Spleen (tissue), 11 donors: ENCODE measurements around the gene PLA2G4D. TPM values are rescaled to one million over a fixed set of nuclear protein-coding genes. Genes with fewer than 3 reads are reported as not detected.

ENCODE experiments used
- DNase-seq: peaks from one replicate; pipeline ENCODE4 v3.0.0-alpha.2; 2020
- H3K27ac ChIP-seq, 8 donors: fragments of 200-600 bp; sonication (generic) in 7 of 8; 1 replicate in 4 of 8; 2 replicates in 4 of 8; pipeline versions ENCODE4 v1.5.0 to v1.8.0; 2016 to 2021; ENCODE audit warnings: inconsistent platforms in 4 of 8, mild to moderate bottlenecking in 4 of 8, moderate library complexity in 1 of 8
- H3K27me3 ChIP-seq, 7 donors: fragments of 200-600 bp; sonication (generic) in 6 of 7; replicated peaks in 1 of 7; 1 replicate in 4 of 7; 2 replicates in 3 of 7; pipeline versions ENCODE4 v1.5.0 to v1.8.0; 2016 to 2021; ENCODE audit warnings: inconsistent platforms in 3 of 7, mild to moderate bottlenecking in 1 of 7
- H3K36me3 ChIP-seq, 6 donors: fragments of 200-600 bp; sonication (generic) in 5 of 6; 1 replicate in 4 of 6; 2 replicates in 2 of 6; pipeline versions ENCODE4 v1.5.0 to v1.8.0; 2016 to 2021; ENCODE audit warnings: inconsistent platforms in 2 of 6
- H3K4me1 ChIP-seq, 6 donors: fragments of 200-600 bp; sonication (generic) in 5 of 6; 1 replicate in 3 of 6; 2 replicates in 3 of 6; pipeline versions ENCODE4 v1.5.0 to v1.8.0; 2016 to 2021; ENCODE audit warnings: inconsistent platforms in 3 of 6
- H3K4me3 ChIP-seq, 8 donors: fragments of 200-600 bp; sonication (generic) in 7 of 8; 1 replicate in 4 of 8; 2 replicates in 4 of 8; pipeline versions ENCODE4 v1.5.0 to v1.8.0; 2016 to 2021; ENCODE audit warnings: inconsistent platforms in 4 of 8, mild to moderate bottlenecking in 4 of 8, moderate library complexity in 2 of 8
- H3K9me3 ChIP-seq, 8 donors: fragments of 200-600 bp; sonication (generic) in 7 of 8; 1 replicate in 4 of 8; 2 replicates in 4 of 8; pipeline versions ENCODE4 v1.5.0 to v1.8.0; 2016 to 2021; ENCODE audit warnings: inconsistent platforms in 4 of 8
- CTCF ChIP-seq, 11 experiments: fragments of 200-600 bp in 7 of 11; fragments of 450-650 bp in 4 of 11; sonication (generic) in 4 of 11; IDR thresholded peaks in 8 of 11; conservative IDR thresholded peaks in 3 of 11; 1 replicate in 7 of 11; 2 replicates in 4 of 11; pipeline versions ENCODE4 v1.4.0 to v1.8.0; 2016 to 2021; ENCODE audit warnings: antibody characterized with exemption in 11 of 11, inconsistent platforms in 4 of 11, mild to moderate bottlenecking in 1 of 11
- POLR2A ChIP-seq, 3 donors: fragments of 450-650 bp; IDR thresholded peaks; one replicate each; pipeline ENCODE4 v1.5.1; 2017; ENCODE audit warnings: antibody characterized with exemption in 3 of 3, mild to moderate bottlenecking in 1 of 3
- POLR2AphosphoS5 ChIP-seq, 3 donors: sonication (generic); formaldehyde crosslinking; IDR thresholded peaks; one replicate each; pipeline ENCODE4 v1.5.1; 2017; ENCODE audit warnings: antibody characterized with exemption in 3 of 3
- WGBS, 5 donors: extraction: QIAGEN DNeasy Blood & Tissue Kit in 3 of 5; methylation state at CpG; one replicate each; pipeline versions ENCODE4 v1.1.5 to v1.1.7; 2013 to 2018; 5-methylcytosine and 5-hydroxymethylcytosine counted together
- intact Hi-C: fragments of 100-400 bp; cut with DNase I; formaldehyde crosslinking; loops from one replicate; pipeline ENCODE4 v1.15.0; 2023; ENCODE audit warnings: low total_unique reads
- polyA plus RNA-seq, 3 donors: library from polyadenylated mRNA; stranded (reverse); fragments of 200-250 nt; gene quantifications; one replicate each; pipeline ENCODE4 v1.2.1, GENCODE V29; 2013
- total RNA-seq, 7 donors: library from RNA; depleted of rRNA in 3 of 7; stranded (reverse); fragments of >200 nt in 3 of 7; fragmentation: NEBNext Ultra II Directional in 4 of 7; extraction: Animal tissue kit (Norgen Biotek cat#: 25700) in 4 of 7; gene quantifications; one replicate each; pipeline versions ENCODE4 v1.1.0 to v1.2.1, GENCODE V29; 2016 to 2021
- donor health status: healthy with polysubstance abuse.
- donor health status: DM: no; HTN: no; CAD: no; lungs with moderate emphysema.
- donor health status: DM: no; HTN: no; CAD: no.
- donor health status: Bipolar disorder and iron deficiency.
- donor health status: healthy.
- donor health status: DM: no; HTN: no; CAD: no.
- donor health status: DM: yes; HTN: yes; CAD: no.

Gene PLA2G4D
- total and polyA plus RNA-seq, 10 donors = not detected

- DNase-seq = no peak
- Histone ChIP-seq H3K4me3 (no peak overlapping the region), H3K9me3 (no peaks in the 10 kb centered on the region), H3K36me3 (no peaks in the 10 kb centered on the region), H3K27me3 (peaks cover 0 to 48% (median 18%) of the 10 kb centered on the region in 7 donors), H3K27ac (no peak overlapping the region), H3K4me1 (peaks cover 0 to 11% (median 6%) of the 10 kb centered on the region in 6 donors)
- TF ChIP-seq POLR2AphosphoS5 (IDR thresholded peaks at IDR 0.05) (no peak), POLR2A (IDR thresholded peaks at IDR 0.05) (no peak), CTCF (IDR thresholded peaks at IDR 0.05 in 8 of 11, conservative IDR thresholded peaks at IDR 0.05 in 3 of 11) (no peak)
- WGBS, 5 donors = 68 to 77% (median 72%) methylated on average over 11 of the region's 11 CpGs
- intact Hi-C loops = no loop called here
These were observed 6.2 kb downstream of the PLA2G4D start for GRCh38 chr15:42087926-42088800.

GRCh38 chr15:42087460-42087859, 6.9 kb downstream of the PLA2G4D start:
- 89 to 96% (median 93%) methylated on average over 13 of the region's 13 CpGs for WGBS, 5 donors
- intact Hi-C loops = no loop called here
- Histone ChIP-seq H3K27ac (no peak overlapping the region), H3K36me3 (no peaks in the 10 kb centered on the region), H3K9me3 (no peaks in the 10 kb centered on the region), H3K4me1 (peaks cover 0 to 11% (median 6%) of the 10 kb centered on the region in 6 donors), H3K27me3 (peaks cover 0 to 51% (median 20%) of the 10 kb centered on the region in 7 donors), H3K4me3 (no peak overlapping the region)
- no peak for DNase-seq
- TF ChIP-seq POLR2A (IDR thresholded peaks at IDR 0.05) = no peak
- no peak for TF ChIP-seq POLR2AphosphoS5 (IDR thresholded peaks at IDR 0.05)
- no peak for TF ChIP-seq CTCF (IDR thresholded peaks at IDR 0.05 in 8 of 11, conservative IDR thresholded peaks at IDR 0.05 in 3 of 11)

GRCh38 chr15:42085721-42086120, 8.6 kb downstream of the PLA2G4D start:
- no peak for DNase-seq
- H3K27me3 ChIP-seq = peaks cover 0 to 68% (median 20%) of the 10 kb centered on the region in 7 donors
- WGBS, 5 donors = 77 to 94% (median 84%) methylated on average over 3 of the region's 3 CpGs
- H3K36me3 ChIP-seq = no peaks in the 10 kb centered on the region
- no peak overlapping the region for H3K4me3 ChIP-seq
- H3K9me3 ChIP-seq = no peaks in the 10 kb centered on the region
- peaks cover 0 to 11% (median 6%) of the 10 kb centered on the region in 6 donors for H3K4me1 ChIP-seq
- no peak overlapping the region for H3K27ac ChIP-seq
- intact Hi-C loops = no loop called here
- no peak for TF ChIP-seq POLR2AphosphoS5 (IDR thresholded peaks at IDR 0.05)
- no peak for TF ChIP-seq CTCF (IDR thresholded peaks at IDR 0.05 in 8 of 11, conservative IDR thresholded peaks at IDR 0.05 in 3 of 11)
- TF ChIP-seq POLR2A (IDR thresholded peaks at IDR 0.05) = no peak

- DNase-seq = no peak
- WGBS, 5 donors = 46 to 67% (median 55%) methylated on average over 5 of the region's 5 CpGs
- no peaks in the 10 kb centered on the region for H3K9me3 ChIP-seq
- H3K27ac ChIP-seq = no peak overlapping the region
- H3K27me3 ChIP-seq = peaks cover 0 to 73% (median 20%) of the 10 kb centered on the region in 7 donors
- peaks cover 0 to 11% (median 6%) of the 10 kb centered on the region in 6 donors for H3K4me1 ChIP-seq
- H3K4me3 ChIP-seq = no peak overlapping the region
- TF ChIP-seq POLR2A (IDR thresholded peaks at IDR 0.05) = no peak
- TF ChIP-seq POLR2AphosphoS5 (IDR thresholded peaks at IDR 0.05) = no peak
- TF ChIP-seq CTCF (IDR thresholded peaks at IDR 0.05 in 8 of 11, conservative IDR thresholded peaks at IDR 0.05 in 3 of 11) = no peak
- H3K36me3 ChIP-seq = no peaks in the 10 kb centered on the region
- intact Hi-C loops = no loop called here
These were observed 9.1 kb downstream of the PLA2G4D start for GRCh38 chr15:42085236-42085605.
